ENCODE data around the gene KRT17.

DNA sequence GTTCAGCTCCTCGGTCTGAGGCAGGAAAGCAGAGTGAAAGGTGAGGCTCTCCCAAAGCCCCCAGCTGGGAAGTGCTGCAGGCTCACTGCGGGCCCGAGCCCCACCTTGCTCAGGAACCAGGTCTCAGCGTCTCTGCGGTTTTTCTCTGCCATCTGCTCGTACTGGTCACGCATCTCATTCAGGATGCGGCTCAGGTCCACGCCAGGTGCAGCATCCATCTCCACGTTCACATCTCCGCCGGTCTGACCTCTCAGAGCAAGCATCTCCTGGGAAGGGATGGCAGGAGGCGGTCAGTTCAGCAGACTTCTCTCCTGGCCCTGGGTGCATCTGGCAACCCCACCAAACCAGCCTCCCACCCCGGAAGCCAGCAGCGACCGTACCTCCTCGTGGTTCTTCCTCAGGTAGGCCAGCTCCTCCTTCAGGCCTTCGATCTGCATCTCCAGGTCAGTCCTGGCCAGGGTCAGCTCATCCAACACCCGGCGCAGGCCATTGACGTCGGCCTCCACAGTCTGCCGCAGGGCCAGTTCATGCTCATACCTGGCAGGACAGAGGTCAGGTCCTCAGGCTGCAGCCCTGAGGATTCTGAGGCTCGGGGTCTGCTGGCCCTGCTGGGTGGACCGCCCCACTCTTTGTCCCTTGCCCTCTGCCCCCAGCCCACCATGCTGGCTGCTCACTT lies 13.3 kb downstream of the KRT17 start:
- TF ChIP-seq, protein P1, sequence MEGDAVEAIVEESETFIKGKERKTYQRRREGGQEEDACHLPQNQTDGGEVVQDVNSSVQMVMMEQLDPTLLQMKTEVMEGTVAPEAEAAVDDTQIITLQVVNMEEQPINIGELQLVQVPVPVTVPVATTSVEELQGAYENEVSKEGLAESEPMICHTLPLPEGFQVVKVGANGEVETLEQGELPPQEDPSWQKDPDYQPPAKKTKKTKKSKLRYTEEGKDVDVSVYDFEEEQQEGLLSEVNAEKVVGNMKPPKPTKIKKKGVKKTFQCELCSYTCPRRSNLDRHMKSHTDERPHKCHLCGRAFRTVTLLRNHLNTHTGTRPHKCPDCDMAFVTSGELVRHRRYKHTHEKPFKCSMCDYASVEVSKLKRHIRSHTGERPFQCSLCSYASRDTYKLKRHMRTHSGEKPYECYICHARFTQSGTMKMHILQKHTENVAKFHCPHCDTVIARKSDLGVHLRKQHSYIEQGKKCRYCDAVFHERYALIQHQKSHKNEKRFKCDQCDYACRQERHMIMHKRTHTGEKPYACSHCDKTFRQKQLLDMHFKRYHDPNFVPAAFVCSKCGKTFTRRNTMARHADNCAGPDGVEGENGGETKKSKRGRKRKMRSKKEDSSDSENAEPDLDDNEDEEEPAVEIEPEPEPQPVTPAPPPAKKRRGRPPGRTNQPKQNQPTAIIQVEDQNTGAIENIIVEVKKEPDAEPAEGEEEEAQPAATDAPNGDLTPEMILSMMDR (IDR thresholded peaks at IDR 0.05; ENCODE audit: low read depth, low read length), result no peak
- TF ChIP-seq EZH2phosphoT487 (IDR thresholded peaks at IDR 0.05; ENCODE audit: low read depth), result no peak

All from OCI-LY3 (cell line).